ENCODE results near the gene CZIB.

GRCh38 chr1:53246261-53247134 is 26.1 kb upstream of the CZIB start:
- TF ChIP-seq, protein P1, sequence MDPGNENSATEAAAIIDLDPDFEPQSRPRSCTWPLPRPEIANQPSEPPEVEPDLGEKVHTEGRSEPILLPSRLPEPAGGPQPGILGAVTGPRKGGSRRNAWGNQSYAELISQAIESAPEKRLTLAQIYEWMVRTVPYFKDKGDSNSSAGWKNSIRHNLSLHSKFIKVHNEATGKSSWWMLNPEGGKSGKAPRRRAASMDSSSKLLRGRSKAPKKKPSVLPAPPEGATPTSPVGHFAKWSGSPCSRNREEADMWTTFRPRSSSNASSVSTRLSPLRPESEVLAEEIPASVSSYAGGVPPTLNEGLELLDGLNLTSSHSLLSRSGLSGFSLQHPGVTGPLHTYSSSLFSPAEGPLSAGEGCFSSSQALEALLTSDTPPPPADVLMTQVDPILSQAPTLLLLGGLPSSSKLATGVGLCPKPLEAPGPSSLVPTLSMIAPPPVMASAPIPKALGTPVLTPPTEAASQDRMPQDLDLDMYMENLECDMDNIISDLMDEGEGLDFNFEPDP (CRISPR knock-in tag; conservative IDR thresholded peaks at IDR 0.05): no peak
- TF ChIP-seq ZFP36 (IDR thresholded peaks at IDR 0.05; ENCODE audit: borderline replicate concordance, low read depth, low read length, partially characterized antibody) (no peak), ZNF703 (CRISPR knock-in tag; IDR thresholded peaks at IDR 0.05; ENCODE audit: borderline replicate concordance) (no peak), POLR2A (IDR thresholded peaks at IDR 0.05; ENCODE audit: insufficient read depth in 1 of 2, low read depth in 2 of 2, low read length in 2 of 2) (no peak), KDM1A (CRISPR knock-in tag; IDR thresholded peaks at IDR 0.05) (no peak), ZNF253 (CRISPR knock-in tag; IDR thresholded peaks at IDR 0.05; ENCODE audit: borderline replicate concordance) (no peak), FOXK2 (IDR thresholded peaks at IDR 0.05) (no peak), FOSL2 (CRISPR knock-in tag; IDR thresholded peaks at IDR 0.05) (no peak), SIX1 (CRISPR knock-in tag; IDR thresholded peaks at IDR 0.05; ENCODE audit: borderline replicate concordance) (no peak), CHD2 (IDR thresholded peaks at IDR 0.05; ENCODE audit: low read depth, low read length) (no peak)
- TF ChIP-seq, protein P2, sequence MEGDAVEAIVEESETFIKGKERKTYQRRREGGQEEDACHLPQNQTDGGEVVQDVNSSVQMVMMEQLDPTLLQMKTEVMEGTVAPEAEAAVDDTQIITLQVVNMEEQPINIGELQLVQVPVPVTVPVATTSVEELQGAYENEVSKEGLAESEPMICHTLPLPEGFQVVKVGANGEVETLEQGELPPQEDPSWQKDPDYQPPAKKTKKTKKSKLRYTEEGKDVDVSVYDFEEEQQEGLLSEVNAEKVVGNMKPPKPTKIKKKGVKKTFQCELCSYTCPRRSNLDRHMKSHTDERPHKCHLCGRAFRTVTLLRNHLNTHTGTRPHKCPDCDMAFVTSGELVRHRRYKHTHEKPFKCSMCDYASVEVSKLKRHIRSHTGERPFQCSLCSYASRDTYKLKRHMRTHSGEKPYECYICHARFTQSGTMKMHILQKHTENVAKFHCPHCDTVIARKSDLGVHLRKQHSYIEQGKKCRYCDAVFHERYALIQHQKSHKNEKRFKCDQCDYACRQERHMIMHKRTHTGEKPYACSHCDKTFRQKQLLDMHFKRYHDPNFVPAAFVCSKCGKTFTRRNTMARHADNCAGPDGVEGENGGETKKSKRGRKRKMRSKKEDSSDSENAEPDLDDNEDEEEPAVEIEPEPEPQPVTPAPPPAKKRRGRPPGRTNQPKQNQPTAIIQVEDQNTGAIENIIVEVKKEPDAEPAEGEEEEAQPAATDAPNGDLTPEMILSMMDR (CRISPR knock-in tag; IDR thresholded peaks at IDR 0.05): no peak
- TF ChIP-seq, protein P3, sequence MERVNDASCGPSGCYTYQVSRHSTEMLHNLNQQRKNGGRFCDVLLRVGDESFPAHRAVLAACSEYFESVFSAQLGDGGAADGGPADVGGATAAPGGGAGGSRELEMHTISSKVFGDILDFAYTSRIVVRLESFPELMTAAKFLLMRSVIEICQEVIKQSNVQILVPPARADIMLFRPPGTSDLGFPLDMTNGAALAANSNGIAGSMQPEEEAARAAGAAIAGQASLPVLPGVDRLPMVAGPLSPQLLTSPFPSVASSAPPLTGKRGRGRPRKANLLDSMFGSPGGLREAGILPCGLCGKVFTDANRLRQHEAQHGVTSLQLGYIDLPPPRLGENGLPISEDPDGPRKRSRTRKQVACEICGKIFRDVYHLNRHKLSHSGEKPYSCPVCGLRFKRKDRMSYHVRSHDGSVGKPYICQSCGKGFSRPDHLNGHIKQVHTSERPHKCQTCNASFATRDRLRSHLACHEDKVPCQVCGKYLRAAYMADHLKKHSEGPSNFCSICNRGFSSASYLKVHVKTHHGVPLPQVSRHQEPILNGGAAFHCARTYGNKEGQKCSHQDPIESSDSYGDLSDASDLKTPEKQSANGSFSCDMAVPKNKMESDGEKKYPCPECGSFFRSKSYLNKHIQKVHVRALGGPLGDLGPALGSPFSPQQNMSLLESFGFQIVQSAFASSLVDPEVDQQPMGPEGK (CRISPR knock-in tag; IDR thresholded peaks at IDR 0.05): no peak
- TF ChIP-seq, protein P4, sequence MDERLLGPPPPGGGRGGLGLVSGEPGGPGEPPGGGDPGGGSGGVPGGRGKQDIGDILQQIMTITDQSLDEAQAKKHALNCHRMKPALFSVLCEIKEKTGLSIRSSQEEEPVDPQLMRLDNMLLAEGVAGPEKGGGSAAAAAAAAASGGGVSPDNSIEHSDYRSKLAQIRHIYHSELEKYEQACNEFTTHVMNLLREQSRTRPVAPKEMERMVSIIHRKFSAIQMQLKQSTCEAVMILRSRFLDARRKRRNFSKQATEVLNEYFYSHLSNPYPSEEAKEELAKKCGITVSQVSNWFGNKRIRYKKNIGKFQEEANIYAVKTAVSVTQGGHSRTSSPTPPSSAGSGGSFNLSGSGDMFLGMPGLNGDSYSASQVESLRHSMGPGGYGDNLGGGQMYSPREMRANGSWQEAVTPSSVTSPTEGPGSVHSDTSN (CRISPR knock-in tag; IDR thresholded peaks at IDR 0.05): no peak

Data from HepG2 (cell line).